ENCODE data around the gene NOTCH1.
A peak's percentile ranks its signal among the peaks of the same experiment; 100 is the strongest.

NOTCH1 gene

DNA sequence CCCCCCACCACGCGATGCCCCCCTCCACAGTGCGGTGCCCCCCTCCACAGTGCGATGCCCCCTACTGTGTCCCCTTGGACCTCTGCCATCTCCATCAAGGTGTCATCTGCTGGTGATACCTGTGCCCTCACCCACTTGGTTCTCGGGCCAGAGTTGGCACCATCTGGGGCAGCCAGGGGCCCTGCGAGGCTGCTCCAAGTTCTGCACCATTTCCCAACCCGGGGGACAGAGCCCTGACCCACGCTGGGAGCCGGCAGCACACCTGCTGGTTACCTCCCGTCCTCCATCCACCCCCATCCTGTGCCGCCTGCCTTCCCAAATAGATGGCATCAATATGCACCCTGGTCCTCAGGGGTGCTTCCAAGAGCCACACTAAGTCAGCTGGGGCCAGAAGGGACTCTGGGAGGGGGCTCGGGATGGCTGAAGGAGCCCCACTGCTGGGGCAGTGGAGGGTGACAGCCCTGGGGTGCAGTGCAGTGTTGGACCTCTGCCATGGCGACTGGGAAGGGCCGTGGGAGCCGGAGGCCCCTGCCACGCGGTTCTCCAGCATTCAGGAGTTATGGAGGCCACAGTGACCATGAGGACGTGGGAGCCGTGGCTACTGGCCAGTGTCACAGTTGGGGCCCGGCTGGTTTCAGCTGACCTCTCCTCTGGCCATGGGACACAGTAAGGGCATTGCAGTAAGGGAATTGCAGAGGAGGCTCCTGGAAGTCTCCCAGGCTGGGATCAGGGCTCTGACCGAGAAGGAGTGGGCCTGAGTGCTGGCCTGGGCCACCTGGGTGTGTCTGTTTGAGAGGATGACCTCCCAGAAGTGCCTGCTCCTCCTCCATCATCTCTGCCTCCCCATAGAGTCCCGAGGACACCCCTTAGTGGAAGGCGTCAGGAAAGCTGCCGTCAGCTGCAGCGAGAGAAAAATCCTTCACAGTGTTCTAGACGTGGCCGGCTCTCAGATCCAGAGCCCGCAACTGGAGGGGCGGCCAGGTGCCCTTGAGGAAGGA is 44.2 kb upstream of the NOTCH1 start:
- no peak for TF ChIP-seq CTCF (IDR thresholded peaks at IDR 0.05; ENCODE audit: extremely low read depth, insufficient read depth, missing control alignments)
- DNase-seq (ENCODE audit: low spot score): no peak
- in situ Hi-C loops (cut with MboI; ENCODE audit: low pct_unique_long_range_greater_than_20kb, low sequenced_read_pairs, unreplicated experiment): no loop called here

DNA sequence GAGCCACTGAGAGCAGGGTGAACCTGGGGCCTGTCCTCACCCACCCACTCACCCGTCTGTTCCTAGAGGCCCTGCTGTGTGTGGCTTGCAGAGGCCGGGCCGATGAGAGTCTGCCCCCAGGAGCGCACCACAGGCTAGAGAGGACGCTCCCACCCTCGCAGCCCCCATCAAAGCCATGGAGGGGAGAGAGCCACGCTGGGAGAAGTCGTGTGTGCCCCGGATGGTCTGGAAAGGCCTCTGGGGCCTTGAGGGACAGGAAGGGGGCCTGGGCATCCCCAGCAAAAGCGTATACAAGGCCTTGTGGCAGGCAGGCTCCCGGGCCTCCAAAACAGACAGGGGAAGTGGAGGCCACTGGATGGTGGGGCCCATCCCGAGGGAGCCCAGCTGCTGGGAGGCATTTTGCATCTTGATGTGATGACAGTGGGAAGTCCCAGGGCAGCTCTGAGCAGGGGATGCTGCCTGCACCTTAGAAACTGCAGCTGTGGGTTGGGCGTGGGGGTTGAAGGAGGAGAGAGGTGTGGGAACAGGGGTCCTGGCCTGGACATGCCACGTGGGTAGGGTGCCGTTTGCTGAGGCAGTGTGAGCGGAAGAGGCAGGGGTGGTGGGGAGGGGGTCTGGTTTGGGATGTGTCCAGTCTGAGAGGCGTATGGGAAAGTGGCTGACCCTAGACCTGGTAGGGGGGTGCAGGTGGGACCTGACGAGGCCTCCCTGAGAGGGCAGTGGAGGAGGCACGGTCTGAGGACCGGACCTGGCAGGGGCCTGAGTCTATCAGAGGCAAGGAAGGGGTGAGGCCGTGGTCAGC is 43.0 kb upstream of the NOTCH1 start:
- in situ Hi-C loops (cut with MboI; ENCODE audit: low pct_unique_long_range_greater_than_20kb, low sequenced_read_pairs, unreplicated experiment): no loop called here
- peak; percentile 53 for DNase-seq (ENCODE audit: low spot score)
- TF ChIP-seq CTCF (IDR thresholded peaks at IDR 0.05; ENCODE audit: extremely low read depth, insufficient read depth, missing control alignments): no peak

DNA sequence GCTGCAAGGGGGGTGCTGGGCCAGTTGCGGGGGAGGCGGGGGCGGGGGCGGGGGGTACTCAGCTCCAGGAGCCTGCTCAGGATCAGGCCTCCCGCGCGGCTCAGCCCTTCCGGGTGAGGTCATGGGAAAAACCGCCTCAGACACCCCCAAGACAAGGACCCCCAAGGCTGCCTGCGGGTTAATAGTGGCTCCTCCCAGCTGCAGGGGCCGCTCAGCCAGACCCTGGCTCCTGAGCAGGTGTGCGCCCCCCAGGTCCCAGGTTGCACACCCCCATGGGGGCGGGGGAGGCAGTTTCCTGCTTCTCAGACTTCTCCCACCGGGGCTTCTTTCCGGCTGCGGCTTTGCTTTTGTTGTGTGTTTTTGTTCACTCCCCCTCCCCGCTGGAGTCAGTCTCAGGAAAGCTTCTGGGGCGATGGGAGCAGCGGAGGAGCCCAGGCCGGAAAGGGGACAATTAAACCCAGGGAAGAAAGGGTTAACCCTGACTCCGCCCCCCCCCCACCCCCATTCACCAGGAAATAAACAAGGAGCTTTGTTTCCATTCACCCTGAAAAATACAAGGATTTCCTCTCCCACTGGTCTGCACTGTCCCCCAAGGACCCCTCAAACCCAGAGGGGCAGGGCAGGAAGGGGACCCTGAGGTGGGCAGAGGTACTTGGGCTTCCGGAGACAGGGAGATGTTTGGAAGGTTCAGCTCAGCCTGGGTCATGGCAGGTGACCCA is 42.3 kb upstream of the NOTCH1 start:
- no peak for TF ChIP-seq CTCF (IDR thresholded peaks at IDR 0.05; ENCODE audit: extremely low read depth, insufficient read depth, missing control alignments)

DNA sequence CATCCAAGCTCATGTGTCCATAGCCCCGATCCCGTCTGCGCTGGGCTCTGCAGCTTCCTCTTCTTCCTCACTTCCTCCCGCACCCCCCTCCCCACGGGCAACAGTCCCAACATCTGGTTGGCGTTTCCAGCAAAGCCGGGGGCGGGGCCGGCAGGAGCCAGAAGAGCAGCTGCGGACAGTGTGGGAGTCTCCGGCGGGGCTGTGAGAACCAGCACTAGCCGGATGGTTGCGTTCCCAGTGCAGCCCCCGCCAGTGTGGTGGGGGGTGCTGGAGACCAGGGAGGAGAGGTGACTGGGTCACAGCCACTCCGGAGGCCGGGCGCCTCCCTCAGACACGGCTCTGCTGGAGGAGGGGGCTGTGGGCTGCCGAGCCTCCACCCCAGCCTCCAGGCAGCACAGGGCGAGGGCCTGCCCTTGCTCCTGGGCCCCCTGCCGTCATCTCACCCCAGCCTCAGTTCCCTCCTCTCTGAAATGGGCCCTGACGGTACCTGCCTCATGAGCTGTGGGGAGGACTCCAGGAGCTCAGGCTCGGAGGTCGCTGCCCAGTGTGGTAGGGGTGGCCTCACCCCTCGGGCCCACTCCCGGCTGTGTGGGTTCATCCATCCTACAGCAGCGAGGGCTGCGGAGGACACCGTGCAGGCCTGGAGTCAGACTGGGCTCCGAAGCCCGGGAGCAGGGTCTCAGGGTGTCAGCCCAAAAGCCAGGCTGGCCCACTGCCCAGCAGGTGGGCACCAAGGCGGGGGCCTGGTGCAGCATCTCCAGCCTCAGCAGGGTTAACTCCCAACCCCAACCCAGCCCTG is 41.5 kb upstream of the NOTCH1 start:
- no peak for TF ChIP-seq CTCF (IDR thresholded peaks at IDR 0.05; ENCODE audit: extremely low read depth, insufficient read depth, missing control alignments)
- in situ Hi-C loops (cut with MboI; ENCODE audit: low pct_unique_long_range_greater_than_20kb, low sequenced_read_pairs, unreplicated experiment): no loop called here
- DNase-seq (ENCODE audit: low spot score): no peak

More for the DNA sequence above, 42.3 kb upstream of the NOTCH1 start:
- DNase-seq (ENCODE audit: low spot score): no peak
- in situ Hi-C loops (cut with MboI; ENCODE audit: low pct_unique_long_range_greater_than_20kb, low sequenced_read_pairs, unreplicated experiment): no loop called here

DNA sequence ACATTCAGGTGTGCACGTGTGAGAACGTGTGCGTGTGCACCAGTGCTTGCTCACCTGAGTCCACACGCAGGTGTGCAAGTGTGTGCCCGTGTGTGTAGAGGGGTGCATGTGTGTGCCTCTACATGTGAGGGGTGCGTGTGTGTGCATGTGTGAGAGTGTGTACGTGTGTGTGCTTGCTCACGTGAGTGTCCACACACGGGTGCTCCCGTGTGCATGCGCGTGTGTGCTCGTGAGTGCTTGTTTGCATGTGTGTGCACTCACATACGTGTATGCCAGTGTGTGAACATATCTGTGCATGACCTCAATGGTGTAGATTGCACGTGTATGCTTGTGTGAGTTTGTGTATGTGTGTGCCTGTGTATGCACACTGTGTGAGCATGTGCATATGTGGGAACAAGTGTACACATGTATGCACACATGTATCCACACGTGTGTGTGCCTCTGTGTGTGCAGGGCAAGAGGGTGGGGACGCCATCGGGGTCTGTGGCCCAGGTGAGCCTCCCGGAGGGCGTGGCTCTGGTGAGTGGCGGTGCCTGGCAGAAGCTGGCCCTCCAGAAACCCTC is 40.6 kb upstream of the NOTCH1 start:
- in situ Hi-C loops (cut with MboI; ENCODE audit: low pct_unique_long_range_greater_than_20kb, low sequenced_read_pairs, unreplicated experiment): no loop called here
- no peak for TF ChIP-seq CTCF (IDR thresholded peaks at IDR 0.05; ENCODE audit: extremely low read depth, insufficient read depth, missing control alignments)
- no peak for DNase-seq (ENCODE audit: low spot score)

Measured in GM13977 (cell line).